ENCODE measurements around the gene MIPEP.
A peak's percentile ranks its signal among the peaks of the same experiment; 100 is the strongest.

Gene MIPEP

GRCh38 chr13:23849670-23850069, 39.5 kb downstream of the MIPEP start:
- no peak for DNase-seq

GRCh38 chr13:23848646-23849141, 40.5 kb downstream of the MIPEP start:
- peak; percentile 83 for DNase-seq

GRCh38 chr13:23848019-23848418, 41.2 kb downstream of the MIPEP start:
- no peak for DNase-seq

- peak; percentile 92 for DNase-seq
These were observed 41.7 kb downstream of the MIPEP start for GRCh38 chr13:23847497-23847896.

GRCh38 chr13:23845105-23845725, 44.0 kb downstream of the MIPEP start:
- DNase-seq: peak; percentile 90

- DNase-seq: no peak
These were observed 45.1 kb downstream of the MIPEP start for GRCh38 chr13:23844132-23844531.

- DNase-seq: no peak
These were observed 45.8 kb downstream of the MIPEP start for GRCh38 chr13:23843436-23843835.

GRCh38 chr13:23842406-23842805, 46.8 kb downstream of the MIPEP start:
- no peak for DNase-seq

GRCh38 chr13:23833733-23834611, 55.2 kb downstream of the MIPEP start:
- no peak for DNase-seq

GRCh38 chr13:23828866-23829265, 60.3 kb downstream of the MIPEP start:
- no peak for DNase-seq

GRCh38 chr13:23828086-23828485, 61.1 kb downstream of the MIPEP start:
- no peak for DNase-seq

GRCh38 chr13:23825179-23825578, 64.0 kb downstream of the MIPEP start:
- no peak for DNase-seq

- DNase-seq: no peak
These were observed 64.8 kb downstream of the MIPEP start for GRCh38 chr13:23824371-23824770.

GRCh38 chr13:23822252-23822824, 66.9 kb downstream of the MIPEP start:
- DNase-seq: no peak

GRCh38 chr13:23820530-23820929, 68.7 kb downstream of the MIPEP start:
- no peak for DNase-seq

GRCh38 chr13:23817830-23818229, 71.4 kb downstream of the MIPEP start:
- DNase-seq: no peak

GRCh38 chr13:23817136-23817535, 72.1 kb downstream of the MIPEP start:
- no peak for DNase-seq

- no peak for DNase-seq
These were observed 75.6 kb downstream of the MIPEP start for GRCh38 chr13:23813635-23814034.

- peak; percentile 8 for DNase-seq
These were observed 77.7 kb downstream of the MIPEP start for GRCh38 chr13:23811366-23812062.

GRCh38 chr13:23810685-23811240, 78.4 kb downstream of the MIPEP start:
- peak; percentile 23 for DNase-seq

- DNase-seq: no peak
These were observed 80.4 kb downstream of the MIPEP start for GRCh38 chr13:23808803-23809202.

- DNase-seq: no peak
These were observed 82.2 kb downstream of the MIPEP start for GRCh38 chr13:23806874-23807526.
